HG03103 (cell line): ENCODE data around the gene DIP2B.
"Not testable (repeated sequence)": the region's sequence is repeated elsewhere in the genome, so short reads cannot be mapped to it uniquely, and the experiment has no call there.

Experiments
- ATAC-seq: cut with Tn5 transposase; IDR thresholded peaks from one replicate; pipeline ENCODE4 v1.9.1; 2021; ENCODE audit warnings: low read depth; ENCODE audit not compliant: unreplicated experiment

DIP2B gene

GRCh38 chr12:50661300-50662115 is 156.7 kb downstream of the DIP2B start:
- ATAC-seq = no peak

- ATAC-seq = no peak
Measured at GRCh38 chr12:50662116-50662510, 157.3 kb downstream of the DIP2B start.

GRCh38 chr12:50665170-50665569 is 160.4 kb downstream of the DIP2B start:
- no peak for ATAC-seq

- ATAC-seq = no peak
Measured at GRCh38 chr12:50665609-50666008, 160.8 kb downstream of the DIP2B start.

- no peak for ATAC-seq
Measured at GRCh38 chr12:50666023-50666422, 161.2 kb downstream of the DIP2B start.

GRCh38 chr12:50672158-50672557 is 167.4 kb downstream of the DIP2B start:
- no peak for ATAC-seq

GRCh38 chr12:50676756-50677155 is 172.0 kb downstream of the DIP2B start:
- ATAC-seq = no peak

- ATAC-seq = no peak
Measured at GRCh38 chr12:50677858-50678257, 173.1 kb downstream of the DIP2B start.

- ATAC-seq = no peak
Measured at GRCh38 chr12:50678650-50679365, 174.0 kb downstream of the DIP2B start.

- ATAC-seq = no peak
Measured at GRCh38 chr12:50679612-50680011, 174.8 kb downstream of the DIP2B start.

- not testable (repeated sequence) for ATAC-seq
Measured at GRCh38 chr12:50681064-50681463, 176.3 kb downstream of the DIP2B start.

- no peak for ATAC-seq
Measured at GRCh38 chr12:50685641-50686040, 180.9 kb downstream of the DIP2B start.

- ATAC-seq = no peak
Measured at GRCh38 chr12:50686406-50686805, 181.6 kb downstream of the DIP2B start.

GRCh38 chr12:50686976-50687375 is 182.2 kb downstream of the DIP2B start:
- no peak for ATAC-seq

- no peak for ATAC-seq
Measured at GRCh38 chr12:50689437-50689836, 184.7 kb downstream of the DIP2B start.

- ATAC-seq = no peak
Measured at GRCh38 chr12:50690925-50691324, 186.1 kb downstream of the DIP2B start.

- ATAC-seq = no peak
Measured at GRCh38 chr12:50695961-50696360, 191.2 kb downstream of the DIP2B start.

GRCh38 chr12:50696931-50697330 is 192.1 kb downstream of the DIP2B start:
- ATAC-seq = no peak

GRCh38 chr12:50699154-50699553 is 194.4 kb downstream of the DIP2B start:
- ATAC-seq = no peak

GRCh38 chr12:50699940-50700339 is 195.2 kb downstream of the DIP2B start:
- no peak for ATAC-seq

GRCh38 chr12:50706606-50707005 is 201.8 kb downstream of the DIP2B start:
- no peak for ATAC-seq

GRCh38 chr12:50707396-50707795 is 202.6 kb downstream of the DIP2B start:
- ATAC-seq = no peak
